ENCODE data around the gene HAO2. TPM values are rescaled to one million over a fixed set of nuclear protein-coding genes. Genes with fewer than 3 reads are reported as not detected.

The HAO2 gene
- total RNA-seq, 3 donors from 2014 or later (not counting 1 experiment from before 2014, with no cell fraction given), result not detected

DNA sequence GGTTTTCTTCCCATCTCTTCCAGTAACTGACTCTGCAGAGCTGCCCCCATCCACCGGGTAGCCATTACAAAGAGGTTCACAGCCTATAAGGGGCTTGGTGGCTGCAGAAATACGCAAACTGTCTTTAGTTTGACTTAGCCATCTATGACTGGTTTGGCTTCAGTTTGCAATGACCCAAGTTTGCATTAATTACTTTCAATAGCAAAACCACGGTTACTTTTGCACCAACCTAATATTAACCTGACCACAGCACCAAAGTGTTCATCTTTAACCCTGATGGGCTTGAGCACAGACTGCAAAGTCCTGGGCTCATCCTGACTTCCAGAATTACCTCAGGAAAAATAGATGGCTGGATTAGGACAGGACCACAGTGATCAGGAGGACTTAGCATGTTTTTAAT is 2.2 kb upstream of the HAO2 start:
- no peak overlapping the region for H3K27ac Mint-ChIP-seq
- Histone ChIP-seq H3K27me3 (ENCODE audit: control insufficient read depth, insufficient read depth, low read length) (no peaks in the 10 kb centered on the region), H3K4me3 (ENCODE audit: low read length) (no peak overlapping the region), H3K27ac (ENCODE audit: low read length) (no peak overlapping the region), H3K36me3 (ENCODE audit: control insufficient read depth, insufficient read depth, low read length) (no peaks in the 10 kb centered on the region), H3K4me1 (ENCODE audit: control insufficient read depth, insufficient read depth, low read length) (no peaks in the 10 kb centered on the region), H3K9me3 (ENCODE audit: control insufficient read depth, insufficient read depth, low read length) (no peaks in the 10 kb centered on the region)
- no peaks in the 10 kb centered on the region for H3K9me3 Mint-ChIP-seq
- no peak overlapping the region for H3K4me3 Mint-ChIP-seq
- ATAC-seq (no peak), DNase-seq (no peak)
- no peak for TF ChIP-seq CTCF (IDR thresholded peaks at IDR 0.05)
- 81% methylated on average over 3 of the region's 3 CpGs for WGBS (ENCODE audit: insufficient coverage)
- H3K4me1 Mint-ChIP-seq, result no peaks in the 10 kb centered on the region
- peaks cover 7 to 13% of the 10 kb centered on the region in 2 donors for H3K27me3 Mint-ChIP-seq (ENCODE audit: low read depth in 2 of 2)
- intact Hi-C loops (cut with micrococcal nuclease), result no loop called here
- H3K36me3 Mint-ChIP-seq, result no peaks in the 10 kb centered on the region

GRCh38 chr1:119367432-119368124 is 1.0 kb upstream of the HAO2 start:
- Histone ChIP-seq H3K27ac (ENCODE audit: low read length) (no peak overlapping the region), H3K36me3 (ENCODE audit: control insufficient read depth, insufficient read depth, low read length) (no peaks in the 10 kb centered on the region), H3K4me3 (ENCODE audit: low read length) (no peak overlapping the region), H3K9me3 (ENCODE audit: control insufficient read depth, insufficient read depth, low read length) (no peaks in the 10 kb centered on the region), H3K27me3 (ENCODE audit: control insufficient read depth, insufficient read depth, low read length) (no peaks in the 10 kb centered on the region), H3K4me1 (ENCODE audit: control insufficient read depth, insufficient read depth, low read length) (no peaks in the 10 kb centered on the region)
- H3K4me3 Mint-ChIP-seq, result no peak overlapping the region
- H3K27me3 Mint-ChIP-seq (ENCODE audit: low read depth in 2 of 2), result peaks cover 7 to 13% of the 10 kb centered on the region in 2 donors
- no peaks in the 10 kb centered on the region for H3K4me1 Mint-ChIP-seq
- no peak for TF ChIP-seq CTCF (IDR thresholded peaks at IDR 0.05)
- intact Hi-C loops (cut with micrococcal nuclease), result no loop called here
- H3K27ac Mint-ChIP-seq, result no peak overlapping the region
- 78% methylated on average over 13 of the region's 13 CpGs for WGBS (ENCODE audit: insufficient coverage)
- DNase-seq, result peak in 1 of 2 donors; percentile 6
- peaks cover 0 to 2% of the 10 kb centered on the region in 2 donors for H3K9me3 Mint-ChIP-seq
- no peak for ATAC-seq
- H3K36me3 Mint-ChIP-seq, result no peaks in the 10 kb centered on the region

DNA sequence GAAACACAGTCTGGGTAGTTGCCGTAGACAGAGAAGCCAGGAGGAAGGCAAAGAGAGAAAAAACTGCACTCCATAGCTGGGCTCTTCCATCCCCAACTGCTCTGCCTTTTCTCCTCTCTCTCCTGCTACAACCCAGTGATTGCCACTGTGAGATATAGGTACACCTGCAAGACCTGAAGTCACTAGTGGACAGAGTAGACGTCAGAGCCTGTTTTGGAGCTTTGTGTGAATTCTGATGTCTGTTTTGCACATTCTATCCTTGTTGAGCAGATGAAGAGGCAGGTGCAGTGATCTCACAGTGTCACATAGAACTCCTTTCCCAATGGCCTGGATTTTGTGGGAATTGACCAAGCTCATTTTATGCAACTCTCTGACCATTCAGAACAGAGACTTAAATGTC is 2.2 kb downstream of the HAO2 start:
- no peak overlapping the region for H3K27ac Mint-ChIP-seq
- peak in 1 of 3 donors; percentile 5 for ATAC-seq
- Histone ChIP-seq H3K27ac (ENCODE audit: low read length) (no peak overlapping the region), H3K4me3 (ENCODE audit: low read length) (no peak overlapping the region), H3K27me3 (ENCODE audit: control insufficient read depth, insufficient read depth, low read length) (no peaks in the 10 kb centered on the region), H3K4me1 (ENCODE audit: control insufficient read depth, insufficient read depth, low read length) (no peaks in the 10 kb centered on the region), H3K36me3 (ENCODE audit: control insufficient read depth, insufficient read depth, low read length) (no peaks in the 10 kb centered on the region), H3K9me3 (ENCODE audit: control insufficient read depth, insufficient read depth, low read length) (no peaks in the 10 kb centered on the region)
- no peaks in the 10 kb centered on the region for H3K4me1 Mint-ChIP-seq
- no peak for TF ChIP-seq CTCF (IDR thresholded peaks at IDR 0.05)
- H3K36me3 Mint-ChIP-seq, result no peaks in the 10 kb centered on the region
- H3K4me3 Mint-ChIP-seq, result no peak overlapping the region
- H3K27me3 Mint-ChIP-seq (ENCODE audit: low read depth in 2 of 2), result peaks cover 6 to 20% of the 10 kb centered on the region in 2 donors
- no peak for DNase-seq
- intact Hi-C loops (cut with micrococcal nuclease), result no loop called here
- 81% methylated on average over 2 of the region's 2 CpGs for WGBS (ENCODE audit: insufficient coverage)
- H3K9me3 Mint-ChIP-seq, result peaks cover 0 to 2% of the 10 kb centered on the region in 2 donors

DNA sequence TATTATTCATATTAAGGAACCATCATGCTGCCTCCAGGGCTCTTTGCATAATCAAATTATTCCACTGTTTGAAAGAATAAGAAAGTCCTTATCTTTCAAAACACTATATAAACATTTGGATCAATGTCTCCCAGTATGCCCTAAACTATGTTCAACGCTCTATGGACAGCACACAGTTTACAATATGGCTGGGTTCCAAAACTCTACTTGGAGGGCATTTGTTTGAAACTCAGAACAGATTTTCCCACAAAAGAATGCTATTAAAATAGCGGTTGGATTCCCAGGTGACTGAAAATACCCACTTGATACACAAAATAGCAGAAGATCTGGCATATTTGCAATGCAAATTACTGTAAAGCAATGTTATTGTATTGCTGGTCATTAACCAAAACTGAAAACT is 3.2 kb downstream of the HAO2 start:
- H3K4me1 ChIP-seq (ENCODE audit: control insufficient read depth, insufficient read depth, low read length), result no peaks in the 10 kb centered on the region
- Mint-ChIP-seq H3K4me1 (no peaks in the 10 kb centered on the region), H3K36me3 (no peaks in the 10 kb centered on the region), H3K4me3 (no peak overlapping the region), H3K27me3 (ENCODE audit: low read depth in 2 of 2) (peaks cover 6 to 20% of the 10 kb centered on the region in 2 donors), H3K9me3 (peaks cover 0 to 2% of the 10 kb centered on the region in 2 donors), H3K27ac (no peak overlapping the region)
- WGBS (ENCODE audit: insufficient coverage), result 88% methylated on average over 2 of the region's 2 CpGs
- no peak for TF ChIP-seq CTCF (IDR thresholded peaks at IDR 0.05)
- intact Hi-C loops (cut with micrococcal nuclease), result no loop called here
- H3K27me3 ChIP-seq (ENCODE audit: control insufficient read depth, insufficient read depth, low read length), result no peaks in the 10 kb centered on the region
- ATAC-seq, result no peak
- no peak overlapping the region for H3K4me3 ChIP-seq (ENCODE audit: low read length)
- H3K36me3 ChIP-seq (ENCODE audit: control insufficient read depth, insufficient read depth, low read length), result no peaks in the 10 kb centered on the region
- DNase-seq, result no peak
- H3K9me3 ChIP-seq (ENCODE audit: control insufficient read depth, insufficient read depth, low read length), result no peaks in the 10 kb centered on the region
- H3K27ac ChIP-seq (ENCODE audit: low read length), result no peak overlapping the region

Data from natural killer cell (primary cell).